GM21526 (cell line): ENCODE results near the gene CMTR1.
A peak's percentile ranks its signal among the peaks of the same experiment; 100 is the strongest.
"Not testable (repeated sequence)": the region's sequence is repeated elsewhere in the genome, so short reads cannot be mapped to it uniquely, and the experiment has no call there.

Experiments
- ATAC-seq: cut with Tn5 transposase; IDR thresholded peaks from one replicate; pipeline ENCODE4 v1.9.1; 2021; ENCODE audit warnings: moderate library complexity; ENCODE audit not compliant: unreplicated experiment, low FRiP score

Gene CMTR1

GRCh38 chr6:37432590-37432915, 468 bp upstream of the CMTR1 start:
- no peak for ATAC-seq

DNA sequence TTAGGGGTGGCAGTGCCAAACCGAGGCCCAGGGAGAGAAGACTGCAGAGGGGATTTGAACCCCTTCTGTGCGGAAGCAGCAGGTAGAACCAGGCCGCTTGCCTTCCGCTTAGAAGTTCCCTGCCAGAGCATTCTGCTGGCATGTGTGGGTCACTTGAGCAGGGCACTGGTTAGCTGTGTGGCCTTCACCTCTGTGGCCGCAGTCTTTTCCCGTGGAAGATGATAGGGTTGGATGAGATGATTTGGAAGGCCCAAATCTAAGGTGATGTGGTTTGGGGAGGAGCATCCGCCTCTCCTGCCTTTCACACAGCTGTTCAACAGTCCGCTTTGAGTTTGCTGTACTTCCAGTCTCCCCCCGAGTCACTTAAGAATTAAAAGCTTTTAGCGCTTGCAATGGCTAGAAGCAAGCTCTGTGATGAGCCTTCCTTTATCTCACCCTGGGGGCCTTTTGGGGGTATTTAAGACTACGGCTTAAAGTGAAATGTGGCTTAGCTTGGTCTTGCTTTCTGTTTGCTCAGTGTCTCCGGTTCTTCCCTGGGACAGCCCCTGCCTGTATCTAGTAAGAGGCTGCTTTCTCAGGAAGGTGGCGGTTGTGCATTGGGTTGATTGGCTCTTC, 743 bp downstream of the CMTR1 start:
- ATAC-seq = peak; percentile 25

DNA sequence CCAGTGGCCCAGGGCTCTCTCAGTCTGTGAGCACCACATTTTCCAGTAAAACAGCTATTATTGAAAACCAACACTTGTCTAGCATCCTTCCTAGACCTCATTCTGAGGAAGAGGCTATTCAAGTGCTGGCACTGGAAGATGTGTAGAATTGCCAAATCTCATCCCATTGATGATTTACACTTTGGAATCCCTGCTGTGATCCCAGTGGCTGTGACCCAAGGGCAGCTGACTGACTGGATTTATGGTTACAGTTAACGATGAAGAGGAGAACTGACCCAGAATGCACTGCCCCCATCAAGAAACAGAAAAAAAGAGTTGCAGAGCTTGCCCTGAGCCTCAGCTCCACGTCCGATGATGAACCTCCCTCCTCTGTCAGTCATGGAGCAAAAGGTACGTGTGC, 2.4 kb downstream of the CMTR1 start:
- ATAC-seq = no peak

- ATAC-seq = no peak
These were observed 2.8 kb downstream of the CMTR1 start for GRCh38 chr6:37435816-37436215.

DNA sequence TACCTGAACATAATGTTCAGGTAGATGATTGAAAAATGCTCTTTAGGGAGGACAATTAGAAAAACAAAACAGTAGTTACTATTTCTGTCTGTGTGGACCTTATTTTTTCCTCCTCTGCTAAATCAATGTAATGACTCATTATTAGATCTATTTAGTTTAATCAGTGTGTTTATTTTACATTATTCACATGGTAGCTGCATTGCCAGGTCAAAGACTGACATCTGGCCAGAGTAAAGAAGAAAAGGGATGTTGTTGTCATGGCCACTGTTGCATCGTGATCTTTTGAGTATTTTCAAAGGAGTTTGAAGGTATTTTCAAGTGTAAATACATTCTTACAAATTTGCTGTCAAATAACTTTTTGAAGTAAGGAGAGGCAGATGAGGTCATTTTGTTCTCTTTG, 5.9 kb downstream of the CMTR1 start:
- ATAC-seq = no peak

- no peak for ATAC-seq
These were observed 8.6 kb downstream of the CMTR1 start for GRCh38 chr6:37441651-37442050.

DNA sequence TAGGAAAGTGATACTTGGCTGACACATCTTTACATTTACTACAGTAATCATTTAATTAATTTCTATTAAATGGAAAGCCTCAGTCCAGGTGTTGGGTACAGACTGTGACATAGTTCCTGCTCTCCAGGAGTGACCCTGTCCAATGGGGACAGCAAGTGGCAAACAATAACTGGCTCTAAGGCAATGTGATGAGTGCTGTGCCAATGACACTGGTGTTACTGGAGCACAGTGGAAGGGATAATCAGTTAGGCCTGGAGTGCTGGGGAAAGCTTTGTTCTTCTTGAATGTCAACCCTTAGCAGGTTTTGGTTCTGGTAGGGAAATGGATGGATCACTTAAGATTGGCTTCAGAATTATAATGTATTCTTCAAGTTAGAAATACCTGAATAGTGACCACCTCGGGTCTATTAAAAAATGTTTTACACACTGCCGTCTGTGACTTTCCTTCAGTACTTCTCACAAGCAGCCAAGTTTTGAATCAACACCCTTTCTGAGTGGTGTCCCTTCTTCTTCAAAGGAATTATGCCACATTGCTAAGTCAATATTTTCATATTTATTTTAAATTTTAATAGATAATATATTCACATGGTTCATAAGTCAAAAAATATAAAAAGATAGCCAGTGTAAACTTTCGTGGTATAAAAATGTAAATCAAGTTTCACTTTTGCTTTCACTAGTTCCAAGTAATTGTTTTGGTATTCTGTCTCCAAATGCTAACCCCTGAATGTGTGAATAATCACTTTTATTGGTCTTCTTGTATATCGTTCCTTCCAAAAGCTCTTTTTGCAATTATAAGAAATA, 9.6 kb downstream of the CMTR1 start:
- no peak for ATAC-seq

DNA sequence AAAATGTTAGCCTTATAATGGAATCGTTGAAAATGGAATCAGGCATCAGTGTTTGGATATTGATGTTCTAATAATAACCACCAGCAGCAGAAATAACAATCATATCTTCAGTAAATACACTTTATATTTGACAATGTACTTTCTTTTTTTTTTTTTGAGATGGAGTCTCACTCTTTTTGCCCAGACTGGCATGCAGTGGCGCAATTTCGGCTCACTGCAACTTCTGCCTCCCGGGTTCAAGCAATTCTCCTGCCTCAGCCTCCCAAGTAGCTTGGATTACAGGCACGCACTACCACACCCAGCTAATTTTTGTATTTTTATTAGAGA, 10.2 kb downstream of the CMTR1 start:
- ATAC-seq = not testable (repeated sequence)

GRCh38 chr6:37449984-37450383, 17.0 kb downstream of the CMTR1 start:
- ATAC-seq = no peak

DNA sequence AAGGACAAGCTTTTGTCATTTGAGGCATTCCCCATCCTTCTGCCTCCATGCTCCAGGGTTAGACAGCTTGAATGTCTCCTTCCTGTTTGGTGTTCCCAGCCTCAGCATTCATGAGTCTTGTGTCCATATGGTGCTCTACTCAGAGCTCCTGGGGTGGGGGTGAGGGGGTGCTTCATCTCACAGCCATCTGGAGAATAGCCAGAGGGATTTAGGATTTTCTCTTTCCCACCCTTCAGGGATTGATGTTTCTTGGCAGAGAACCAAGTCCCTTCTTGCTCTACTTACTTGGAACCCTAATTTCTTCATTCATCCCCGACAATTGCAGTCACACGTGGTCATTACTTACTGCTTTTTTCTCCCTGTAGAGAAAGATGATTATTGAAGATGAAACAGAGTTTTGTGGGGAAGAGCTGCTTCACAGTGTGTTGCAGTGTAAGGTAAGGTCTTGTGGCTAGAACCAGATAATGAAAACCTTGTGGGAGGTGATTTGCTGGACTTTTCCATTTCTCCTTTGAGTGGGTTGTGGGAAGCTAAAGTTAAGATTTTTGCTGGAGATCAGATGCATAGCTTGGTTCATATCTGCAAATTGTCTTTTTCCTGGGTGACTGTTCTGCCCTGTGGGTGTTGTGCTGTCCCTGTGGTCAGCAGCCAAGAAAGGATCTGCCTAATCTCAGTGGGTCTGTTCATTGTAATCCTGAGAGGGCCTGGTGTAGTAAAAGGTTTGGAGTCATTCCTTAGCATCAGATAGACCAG, 18.6 kb downstream of the CMTR1 start:
- no peak for ATAC-seq

- ATAC-seq = no peak
These were observed 19.5 kb downstream of the CMTR1 start for GRCh38 chr6:37452522-37452921.

DNA sequence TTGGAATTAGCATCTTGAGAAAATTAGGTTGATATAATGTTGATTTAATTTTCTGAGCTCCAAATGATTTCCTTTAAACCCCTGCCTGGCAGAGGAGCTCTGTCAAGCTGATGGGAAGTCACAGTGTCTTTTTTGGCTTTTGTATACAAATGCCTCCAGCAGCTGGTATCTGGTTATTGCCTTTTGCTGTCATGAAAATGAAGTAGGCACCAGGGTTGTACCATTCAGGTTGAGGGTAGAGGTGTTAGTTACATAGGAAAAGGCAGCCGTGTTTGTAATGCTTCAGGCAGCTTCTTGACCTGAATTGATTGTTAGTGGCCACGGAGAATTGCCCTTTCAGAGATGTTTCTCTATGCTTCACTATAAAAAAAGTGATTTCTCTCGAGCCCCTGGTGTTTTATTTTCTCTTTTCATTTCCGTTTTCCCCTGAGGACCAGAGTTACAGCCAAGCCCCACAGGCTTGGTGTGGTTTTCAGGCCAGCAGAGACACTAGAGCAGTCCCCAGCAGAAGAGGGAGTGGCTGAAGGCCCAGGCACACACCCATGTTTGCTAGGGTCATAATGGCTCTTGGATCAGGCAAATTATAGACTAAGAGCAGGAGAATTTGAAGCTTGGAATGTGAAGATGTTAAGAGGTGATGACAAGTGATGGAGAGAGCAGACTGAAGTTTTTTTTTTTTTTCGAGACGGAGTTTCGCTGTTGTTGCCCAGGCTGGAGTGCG, 21.6 kb downstream of the CMTR1 start:
- no peak for ATAC-seq

GRCh38 chr6:37456126-37456525, 23.1 kb downstream of the CMTR1 start:
- ATAC-seq = no peak

GRCh38 chr6:37456816-37457560, 24.0 kb downstream of the CMTR1 start:
- ATAC-seq = no peak

DNA sequence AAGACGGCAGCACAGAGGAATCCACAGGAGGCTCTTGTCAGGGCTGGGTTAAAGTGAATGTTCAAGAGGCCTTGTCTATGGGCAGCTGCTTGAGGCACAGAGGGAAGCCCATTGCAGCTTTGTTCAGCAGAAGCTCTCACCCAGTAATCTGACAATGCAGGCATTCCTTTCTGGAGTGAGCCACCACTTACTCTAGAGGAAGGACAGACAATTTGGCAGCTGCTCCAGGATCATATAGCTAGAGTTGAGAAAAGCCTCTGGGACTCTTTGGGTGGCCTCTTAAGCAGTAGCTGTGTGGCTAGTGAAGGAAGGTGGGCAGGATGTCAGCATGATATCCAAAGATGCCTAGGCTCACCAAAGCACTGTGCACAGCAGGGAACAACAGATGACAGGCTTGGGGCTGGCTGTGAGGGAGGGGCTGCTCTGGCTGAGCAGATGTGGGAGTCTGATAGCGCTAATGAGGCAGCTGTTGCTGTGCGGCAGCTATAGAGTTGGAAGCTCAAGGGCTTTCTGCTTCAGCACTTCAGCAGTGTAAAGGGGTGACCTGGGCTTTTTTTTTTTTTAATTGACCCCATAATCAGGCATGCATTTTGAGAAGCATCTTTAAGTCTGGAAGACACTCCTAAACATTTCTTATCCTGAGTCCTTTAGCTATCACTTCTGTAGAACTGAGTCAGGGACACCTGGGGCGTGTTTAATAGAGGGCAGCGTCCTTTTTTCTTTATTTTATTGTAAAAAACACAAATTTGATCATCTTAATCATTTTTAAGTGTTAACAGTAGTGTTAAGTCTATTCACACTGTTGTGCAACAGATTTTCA, 27.2 kb downstream of the CMTR1 start:
- no peak for ATAC-seq

- ATAC-seq = no peak
These were observed 27.8 kb downstream of the CMTR1 start for GRCh38 chr6:37460805-37461204.

DNA sequence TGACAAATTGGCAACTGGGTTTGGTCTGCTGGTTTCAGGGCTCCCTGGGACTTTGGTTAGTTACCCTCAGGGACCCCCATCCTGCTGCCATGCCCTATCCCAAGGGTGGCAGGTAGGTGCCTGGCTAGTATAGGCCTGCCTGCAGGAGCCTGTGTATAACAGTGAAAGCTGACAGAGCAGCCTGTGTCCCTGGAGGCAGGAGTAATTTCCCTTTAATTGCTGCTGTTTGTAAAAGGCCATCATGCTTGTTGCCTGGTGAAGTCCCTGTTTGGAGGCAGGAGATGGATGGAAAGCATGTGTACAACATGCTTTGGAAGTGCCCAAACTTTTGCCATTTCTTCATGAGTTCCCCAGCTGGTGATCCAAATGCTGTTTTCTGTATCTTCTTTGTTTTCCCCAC, 30.1 kb downstream of the CMTR1 start:
- ATAC-seq = no peak

DNA sequence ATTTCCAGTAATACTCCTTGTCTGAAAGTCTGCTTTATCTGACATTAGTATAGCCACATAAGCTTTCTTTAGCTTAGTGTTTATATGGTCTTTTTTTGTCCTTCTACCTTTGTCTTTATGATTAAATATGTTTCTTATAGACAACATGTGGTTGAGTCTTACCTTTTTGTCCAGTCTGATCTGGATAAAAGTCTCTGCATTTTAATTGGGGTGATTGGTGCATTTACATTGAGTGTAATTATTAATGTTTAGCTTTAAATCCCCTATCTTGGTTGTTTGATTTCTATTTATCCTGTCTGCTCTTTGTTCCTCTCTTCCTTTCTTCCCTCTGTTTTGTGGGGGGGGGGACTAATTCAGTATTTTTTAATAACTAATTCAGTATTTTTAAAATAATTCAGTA, 34.7 kb downstream of the CMTR1 start:
- no peak for ATAC-seq

GRCh38 chr6:37473364-37474095, 40.5 kb downstream of the CMTR1 start:
- no peak for ATAC-seq
